ENCODE measurements around the gene ZNF112. TPM values are rescaled to one million over a fixed set of nuclear protein-coding genes. Genes with fewer than 3 reads are reported as not detected.

The ZNF112 gene
- total and polyA plus RNA-seq, 5 experiments from 2014 or later = 1.0 to 1.2 TPM; not detected in 3

DNA sequence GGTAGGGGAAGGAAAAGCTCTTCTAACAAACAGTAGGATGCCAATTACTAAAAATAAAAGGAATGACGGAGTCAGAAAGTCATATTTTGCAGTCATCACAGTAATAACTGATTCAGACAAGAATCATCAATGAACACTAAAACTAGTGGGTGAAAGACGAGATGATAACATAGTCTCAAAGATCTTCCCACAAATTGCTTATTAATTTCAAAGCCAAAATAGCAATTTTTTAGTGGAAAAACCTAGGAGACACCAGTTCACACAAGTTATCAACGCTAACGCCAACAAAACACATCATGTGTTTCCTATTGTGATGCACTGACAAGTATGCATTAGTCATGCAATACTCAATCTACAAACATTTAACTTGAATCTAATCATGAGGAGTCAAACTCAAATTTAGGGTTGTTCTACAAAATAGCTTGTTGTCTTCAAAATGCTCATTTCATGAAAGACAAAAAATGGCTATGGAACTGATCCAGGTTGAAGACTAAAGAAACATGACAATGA is 78.2 kb downstream of the ZNF112 start:
- H3K4me3 Mint-ChIP-seq = no peak overlapping the region
- H3K36me3 Mint-ChIP-seq = peaks cover 40 to 85% (median 72%) of the 10 kb centered on the region in 3 donors
- peaks cover 0 to 1% (median 0%) of the 10 kb centered on the region in 4 donors for H3K4me1 Mint-ChIP-seq
- H3K27ac Mint-ChIP-seq = no peak overlapping the region
- DNase-seq = no peak
- peaks cover 5 to 97% (median 69%) of the 10 kb centered on the region in 9 donors for H3K9me3 Mint-ChIP-seq
- no peaks in the 10 kb centered on the region for H3K27me3 Mint-ChIP-seq
- no peak for ATAC-seq
- POLR2A ChIA-PET = no interaction called here

DNA sequence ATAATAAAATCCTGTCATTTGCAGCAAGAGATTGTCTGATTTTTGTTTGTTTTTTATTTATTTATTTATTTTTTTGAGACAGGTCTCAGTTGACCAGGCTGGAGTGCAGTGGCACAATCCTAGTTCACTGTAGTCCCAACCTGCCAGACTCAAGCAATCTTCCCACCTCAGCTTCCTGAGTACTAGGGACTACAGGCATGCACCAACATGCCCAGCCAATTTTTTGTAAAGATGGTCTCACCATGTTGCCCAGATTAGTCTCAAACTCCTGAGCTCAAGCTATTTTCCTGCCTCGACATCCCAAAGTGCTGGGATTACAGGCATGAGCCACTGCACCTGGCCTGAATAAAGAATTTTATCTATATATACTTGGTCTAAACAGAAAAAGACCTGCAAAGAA is 79.1 kb downstream of the ZNF112 start:
- no peaks in the 10 kb centered on the region for H3K27me3 Mint-ChIP-seq
- no peak overlapping the region for H3K27ac Mint-ChIP-seq
- peaks cover 41 to 86% (median 70%) of the 10 kb centered on the region in 3 donors for H3K36me3 Mint-ChIP-seq
- peaks cover 0 to 1% (median 0%) of the 10 kb centered on the region in 4 donors for H3K4me1 Mint-ChIP-seq
- no peak for DNase-seq
- POLR2A ChIA-PET = no interaction called here
- H3K9me3 Mint-ChIP-seq = peaks cover 0 to 97% (median 69%) of the 10 kb centered on the region in 9 donors
- H3K4me3 Mint-ChIP-seq = no peak overlapping the region
- ATAC-seq = no peak

Other genes starting within 250 kb of the ZNF112 start
- 10 to 100 TPM; 11.0 to 11.3 TPM for gene ZNF225, start 243.3 kb downstream of the ZNF112 start, total RNA-seq
- gene ZNF225, start 243.3 kb downstream of the ZNF112 start, polyA plus RNA-seq = 1 to 10 TPM; 1.0 to 3.3 (median 3.1) TPM
- gene ZNF234, start 215.1 kb downstream of the ZNF112 start, total RNA-seq = 10 to 100 TPM; 20.8 to 22.7 TPM
- 1 to 10 TPM; 3.9 to 6.2 (median 4.8) TPM for gene ZNF234, start 215.1 kb downstream of the ZNF112 start, polyA plus RNA-seq
- 10 to 100 TPM; 55.7 to 56.8 TPM for gene ZNF226, start 191.6 kb downstream of the ZNF112 start, total RNA-seq
- 10 to 100 TPM; 19.7 to 23.7 (median 20.6) TPM for gene ZNF226, start 191.6 kb downstream of the ZNF112 start, polyA plus RNA-seq
- 10 to 100 TPM; 57.0 to 57.4 TPM for gene ZNF227, start 144.1 kb downstream of the ZNF112 start, total RNA-seq
- gene ZNF227, start 144.1 kb downstream of the ZNF112 start, polyA plus RNA-seq = 10 to 100 TPM in 2 of 3 donors, 1 to 10 TPM in 1; 9.0 to 12.9 (median 11.2) TPM
- gene ZNF233, start 96.8 kb downstream of the ZNF112 start, total RNA-seq = 1 to 10 TPM; 1.2 to 1.7 TPM
- under 1 TPM in 2 of 3 donors, not detected in 1; 0.59 to 0.64 TPM for gene ZNF233, start 96.8 kb downstream of the ZNF112 start, polyA plus RNA-seq
- gene ZNF235, start 51.7 kb downstream of the ZNF112 start, total RNA-seq = 10 to 100 TPM; 14.1 to 16.6 TPM
- gene ZNF235, start 51.7 kb downstream of the ZNF112 start, polyA plus RNA-seq = 1 to 10 TPM; 2.1 to 3.1 (median 2.7) TPM
- 10 to 100 TPM in 1 of 2 experiments, 1 to 10 TPM in 1; 8.7 to 10.0 TPM for gene ZNF285, start 44.9 kb upstream of the ZNF112 start, total RNA-seq
- 1 to 10 TPM; 1.5 to 5.5 (median 3.2) TPM for gene ZNF285, start 44.9 kb upstream of the ZNF112 start, polyA plus RNA-seq
- 1 to 10 TPM; 7.0 to 7.4 TPM for gene ZNF229, start 91.8 kb upstream of the ZNF112 start, total RNA-seq
- 1 to 10 TPM in 1 of 3 donors, under 1 TPM in 2; 0.93 to 2.0 (median 0.96) TPM for gene ZNF229, start 91.8 kb upstream of the ZNF112 start, polyA plus RNA-seq
- gene ZNF180, start 143.8 kb upstream of the ZNF112 start, total RNA-seq = 10 to 100 TPM; 15.6 to 17.0 TPM
- gene ZNF180, start 143.8 kb upstream of the ZNF112 start, polyA plus RNA-seq = 10 to 100 TPM in 1 of 3 donors, 1 to 10 TPM in 2; 6.5 to 10.4 (median 7.4) TPM
- gene CEACAM20, start 173.0 kb upstream of the ZNF112 start, total RNA-seq = not detected
- gene CEACAM20, start 173.0 kb upstream of the ZNF112 start, polyA plus RNA-seq = not detected